GM23338 (cell line): Measurements from ENCODE around the gene RAB3GAP2.

Experiments
- EZH2 ChIP-seq: fragments of 200-600 bp; sonication (generic); IDR thresholded peaks from one replicate; pipeline ENCODE4 v1.8.0; 2017; ENCODE audit warnings: antibody characterized with exemption, mild to moderate bottlenecking, low read depth; ENCODE audit not compliant: unreplicated experiment
- ZNF331 ChIP-seq: fragments of 250-450 bp; sonication (Bioruptor Pico); IDR thresholded peaks from 2 replicates; pipeline ENCODE4 v1.5.0; 2020; ENCODE audit warnings: low read depth, mild to moderate bottlenecking, moderate library complexity
- TF ChIP-seq, protein P1 (sequence below), 2 experiments: fragments of 200-600 bp in 1 of 2; sonication (generic) in 1 of 2; conservative IDR thresholded peaks; 2 replicates each; pipeline versions ENCODE4 v1.5.1 to v1.6.1; 2016 to 2017; ENCODE audit warnings: antibody characterized with exemption in 2 of 2, low read depth in 2 of 2, mild to moderate bottlenecking in 2 of 2, moderate library complexity in 1 of 2
- TF ChIP-seq, protein P2 (sequence below): IDR thresholded peaks from one replicate; pipeline ENCODE4 v1.6.1; 2018; ENCODE audit warnings: antibody characterized with exemption; ENCODE audit not compliant: unreplicated experiment

DNA sequence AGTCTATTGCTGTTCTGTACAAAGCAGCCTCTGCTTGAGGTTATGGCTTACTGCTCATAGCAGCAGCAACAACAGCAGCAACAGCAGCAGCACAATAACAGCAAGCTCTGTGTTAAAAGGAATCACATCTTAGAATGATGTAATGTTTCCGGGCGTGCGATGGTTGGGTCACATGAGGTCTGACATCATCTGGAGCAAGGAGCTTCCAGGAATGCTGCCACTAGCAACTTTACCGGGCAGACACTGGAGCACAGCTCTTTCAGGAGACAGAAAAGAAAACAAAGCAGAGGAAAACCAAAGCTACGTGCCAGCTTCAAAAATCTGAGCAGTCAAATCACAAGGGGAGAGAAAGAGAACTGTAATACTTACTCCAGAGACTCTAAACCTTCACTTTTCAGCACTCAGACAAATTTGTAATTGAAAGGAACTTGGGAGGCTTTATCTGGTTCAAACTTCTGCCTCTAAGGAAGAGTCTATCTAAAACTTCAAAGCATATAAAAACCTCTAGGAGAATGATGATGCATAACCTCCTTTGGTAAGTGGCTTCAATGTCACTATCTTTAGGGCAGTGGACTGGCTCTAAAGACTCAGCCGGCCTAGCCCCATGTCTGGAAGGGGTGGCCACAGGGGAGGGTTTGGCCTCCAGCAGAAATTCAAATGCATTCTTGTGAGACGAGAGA, 28.3 kb upstream of the RAB3GAP2 start:
- TF ChIP-seq, protein P1, sequence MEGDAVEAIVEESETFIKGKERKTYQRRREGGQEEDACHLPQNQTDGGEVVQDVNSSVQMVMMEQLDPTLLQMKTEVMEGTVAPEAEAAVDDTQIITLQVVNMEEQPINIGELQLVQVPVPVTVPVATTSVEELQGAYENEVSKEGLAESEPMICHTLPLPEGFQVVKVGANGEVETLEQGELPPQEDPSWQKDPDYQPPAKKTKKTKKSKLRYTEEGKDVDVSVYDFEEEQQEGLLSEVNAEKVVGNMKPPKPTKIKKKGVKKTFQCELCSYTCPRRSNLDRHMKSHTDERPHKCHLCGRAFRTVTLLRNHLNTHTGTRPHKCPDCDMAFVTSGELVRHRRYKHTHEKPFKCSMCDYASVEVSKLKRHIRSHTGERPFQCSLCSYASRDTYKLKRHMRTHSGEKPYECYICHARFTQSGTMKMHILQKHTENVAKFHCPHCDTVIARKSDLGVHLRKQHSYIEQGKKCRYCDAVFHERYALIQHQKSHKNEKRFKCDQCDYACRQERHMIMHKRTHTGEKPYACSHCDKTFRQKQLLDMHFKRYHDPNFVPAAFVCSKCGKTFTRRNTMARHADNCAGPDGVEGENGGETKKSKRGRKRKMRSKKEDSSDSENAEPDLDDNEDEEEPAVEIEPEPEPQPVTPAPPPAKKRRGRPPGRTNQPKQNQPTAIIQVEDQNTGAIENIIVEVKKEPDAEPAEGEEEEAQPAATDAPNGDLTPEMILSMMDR (conservative IDR thresholded peaks at IDR 0.05; ENCODE audit: low read depth in 2 of 2): no peak
- TF ChIP-seq, protein P2, sequence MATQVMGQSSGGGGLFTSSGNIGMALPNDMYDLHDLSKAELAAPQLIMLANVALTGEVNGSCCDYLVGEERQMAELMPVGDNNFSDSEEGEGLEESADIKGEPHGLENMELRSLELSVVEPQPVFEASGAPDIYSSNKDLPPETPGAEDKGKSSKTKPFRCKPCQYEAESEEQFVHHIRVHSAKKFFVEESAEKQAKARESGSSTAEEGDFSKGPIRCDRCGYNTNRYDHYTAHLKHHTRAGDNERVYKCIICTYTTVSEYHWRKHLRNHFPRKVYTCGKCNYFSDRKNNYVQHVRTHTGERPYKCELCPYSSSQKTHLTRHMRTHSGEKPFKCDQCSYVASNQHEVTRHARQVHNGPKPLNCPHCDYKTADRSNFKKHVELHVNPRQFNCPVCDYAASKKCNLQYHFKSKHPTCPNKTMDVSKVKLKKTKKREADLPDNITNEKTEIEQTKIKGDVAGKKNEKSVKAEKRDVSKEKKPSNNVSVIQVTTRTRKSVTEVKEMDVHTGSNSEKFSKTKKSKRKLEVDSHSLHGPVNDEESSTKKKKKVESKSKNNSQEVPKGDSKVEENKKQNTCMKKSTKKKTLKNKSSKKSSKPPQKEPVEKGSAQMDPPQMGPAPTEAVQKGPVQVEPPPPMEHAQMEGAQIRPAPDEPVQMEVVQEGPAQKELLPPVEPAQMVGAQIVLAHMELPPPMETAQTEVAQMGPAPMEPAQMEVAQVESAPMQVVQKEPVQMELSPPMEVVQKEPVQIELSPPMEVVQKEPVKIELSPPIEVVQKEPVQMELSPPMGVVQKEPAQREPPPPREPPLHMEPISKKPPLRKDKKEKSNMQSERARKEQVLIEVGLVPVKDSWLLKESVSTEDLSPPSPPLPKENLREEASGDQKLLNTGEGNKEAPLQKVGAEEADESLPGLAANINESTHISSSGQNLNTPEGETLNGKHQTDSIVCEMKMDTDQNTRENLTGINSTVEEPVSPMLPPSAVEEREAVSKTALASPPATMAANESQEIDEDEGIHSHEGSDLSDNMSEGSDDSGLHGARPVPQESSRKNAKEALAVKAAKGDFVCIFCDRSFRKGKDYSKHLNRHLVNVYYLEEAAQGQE: no peak
- no peak for TF ChIP-seq EZH2
- TF ChIP-seq ZNF331: no peak
